ENCODE data around the gene POPDC3. TPM values are rescaled to one million over a fixed set of nuclear protein-coding genes. Genes with fewer than 3 reads are reported as not detected.

Gene POPDC3
- total RNA-seq, 4 donors from 2014 or later = not detected

DNA sequence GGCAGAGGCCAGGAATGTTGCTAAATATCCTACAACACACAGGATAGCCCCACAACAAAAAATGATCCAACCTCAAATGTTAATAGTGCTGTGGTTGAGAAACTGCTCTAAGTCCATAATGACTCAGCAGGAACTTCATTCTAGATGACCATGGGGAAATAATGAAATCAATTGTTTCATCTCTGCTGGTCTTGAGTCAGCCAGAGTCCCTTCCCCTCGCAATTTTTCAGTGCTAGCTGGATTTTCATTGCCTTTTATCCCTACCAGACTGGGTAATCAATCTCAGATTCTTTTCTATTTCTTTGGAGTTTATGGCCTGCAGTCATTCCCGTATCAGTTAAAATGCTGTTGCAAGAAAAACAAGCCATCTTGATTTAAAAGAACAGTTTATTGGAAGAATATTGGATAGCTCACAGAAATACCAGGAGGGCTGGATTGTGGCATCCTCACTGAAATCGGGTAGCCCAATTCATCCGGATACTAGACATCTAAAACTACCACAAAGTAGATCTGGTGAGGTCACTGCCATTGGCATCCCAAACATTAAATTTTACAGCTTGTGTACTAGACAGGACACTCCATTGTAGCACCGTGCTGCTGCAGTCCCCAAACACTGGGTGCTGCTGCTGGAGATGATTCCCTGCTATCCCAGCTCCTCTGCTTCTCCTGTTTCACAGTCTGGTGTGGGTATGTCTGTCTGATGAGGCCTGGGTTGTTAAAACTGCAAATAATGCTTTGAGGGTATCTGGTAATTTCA is 30.3 kb upstream of the POPDC3 start:
- TF ChIP-seq CTCF (IDR thresholded peaks at IDR 0.05) (no peak), POLR2A (IDR thresholded peaks at IDR 0.05) (no peak)
- 63 to 72% methylated on average over 5 of the region's 5 CpGs for WGBS, 2 donors
- intact Hi-C loops (cut with DNase I; ENCODE audit: low total_unique reads) = no loop called here
- DNase-seq (ENCODE audit: low spot score in 2 of 2) = no peak
- no peak overlapping the region for H3K4me3 ChIP-seq (ENCODE audit: low read depth, poor library complexity, severe bottlenecking)

DNA sequence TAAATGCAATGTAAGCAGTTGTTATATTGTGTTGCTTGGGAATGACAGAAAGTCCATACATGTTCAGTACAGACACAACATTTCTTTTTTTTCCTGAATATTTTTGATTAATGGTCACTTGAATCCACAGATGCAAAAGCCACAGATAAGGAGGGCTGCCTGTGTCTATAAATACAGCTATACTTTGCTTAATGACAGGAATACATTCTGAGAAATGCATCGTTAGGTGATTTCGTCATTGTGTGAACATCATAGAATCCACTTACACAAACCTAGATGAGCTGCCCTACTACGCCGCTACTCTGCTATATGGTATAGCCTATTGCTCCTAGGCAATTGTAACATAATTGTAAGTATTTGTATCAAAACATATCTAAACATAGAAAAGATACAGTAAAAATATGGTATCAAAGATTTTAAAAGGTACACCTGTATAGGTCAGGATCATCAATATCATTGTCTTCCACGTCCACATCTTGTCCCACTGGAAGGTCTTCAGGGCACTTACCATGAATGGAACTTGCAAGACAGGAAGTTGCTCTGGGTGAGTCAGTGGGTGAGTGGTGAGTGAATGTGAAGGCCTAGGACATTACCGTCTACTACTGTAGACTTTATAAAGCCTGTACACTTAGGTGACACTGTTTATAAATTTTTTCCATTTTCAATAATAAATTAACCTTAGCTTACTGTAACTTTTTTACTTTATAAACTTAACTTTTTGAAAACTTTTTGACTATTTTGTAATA is 27.9 kb upstream of the POPDC3 start:
- 91 to 95% methylated on average over 6 of the region's 6 CpGs for WGBS, 2 donors
- H3K4me3 ChIP-seq (ENCODE audit: low read depth, poor library complexity, severe bottlenecking) = no peak overlapping the region
- no peak for TF ChIP-seq CTCF (IDR thresholded peaks at IDR 0.05)
- no peak for DNase-seq (ENCODE audit: low spot score in 2 of 2)
- intact Hi-C loops (cut with DNase I; ENCODE audit: low total_unique reads) = no loop called here

DNA sequence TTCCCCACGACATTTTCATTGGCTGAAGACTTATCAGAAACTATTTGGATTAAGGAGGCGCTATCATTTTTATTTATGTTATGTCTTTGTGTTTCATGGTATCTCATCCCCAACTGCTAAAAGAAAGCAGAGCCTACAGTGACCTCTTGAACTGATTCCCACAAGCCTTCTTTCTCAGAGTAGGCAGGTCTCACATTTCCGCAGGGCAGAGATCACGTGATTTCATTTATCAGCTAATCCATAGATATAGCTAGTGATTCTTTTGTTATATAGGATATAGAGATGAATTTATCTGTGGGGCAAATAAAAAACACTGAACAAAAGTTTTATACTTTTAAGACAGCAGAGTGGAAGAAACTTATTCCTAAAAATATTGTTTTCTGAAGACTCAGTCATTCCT is 25.0 kb upstream of the POPDC3 start:
- no peak for DNase-seq (ENCODE audit: low spot score in 2 of 2)
- intact Hi-C loops (cut with DNase I; ENCODE audit: low total_unique reads) = no loop called here
- TF ChIP-seq CTCF (IDR thresholded peaks at IDR 0.05) (no peak), POLR2A (IDR thresholded peaks at IDR 0.05) (no peak)
- WGBS, 2 donors = 35 to 37% methylated on average over 4 of the region's 4 CpGs
- H3K4me3 ChIP-seq (ENCODE audit: low read depth, poor library complexity, severe bottlenecking) = no peak overlapping the region

DNA sequence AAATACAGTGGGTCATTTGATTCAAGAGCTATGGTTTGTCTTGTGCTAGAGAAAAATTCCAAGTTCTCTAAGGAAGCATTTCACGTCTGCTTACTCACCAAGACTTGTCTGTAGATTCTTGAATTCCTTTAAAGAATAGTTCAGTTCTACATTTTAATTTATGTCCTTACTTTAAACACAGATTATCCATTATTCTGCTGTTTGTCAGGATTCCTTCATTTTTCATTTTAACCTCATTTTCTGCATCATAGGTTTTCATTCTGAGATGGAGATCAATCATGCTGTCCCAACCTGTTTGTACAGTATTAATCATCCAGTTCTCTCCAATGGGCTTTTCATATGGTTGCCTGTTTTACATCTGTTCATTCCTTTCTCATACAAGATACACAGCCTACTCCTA is 24.5 kb upstream of the POPDC3 start:
- TF ChIP-seq POLR2A (IDR thresholded peaks at IDR 0.05) (no peak), CTCF (IDR thresholded peaks at IDR 0.05) (no peak)
- intact Hi-C loops (cut with DNase I; ENCODE audit: low total_unique reads) = no loop called here
- 59 to 65% methylated on average over 1 of the region's 1 CpG for WGBS, 2 donors
- H3K4me3 ChIP-seq (ENCODE audit: low read depth, poor library complexity, severe bottlenecking) = no peak overlapping the region
- no peak for DNase-seq (ENCODE audit: low spot score in 2 of 2)

DNA sequence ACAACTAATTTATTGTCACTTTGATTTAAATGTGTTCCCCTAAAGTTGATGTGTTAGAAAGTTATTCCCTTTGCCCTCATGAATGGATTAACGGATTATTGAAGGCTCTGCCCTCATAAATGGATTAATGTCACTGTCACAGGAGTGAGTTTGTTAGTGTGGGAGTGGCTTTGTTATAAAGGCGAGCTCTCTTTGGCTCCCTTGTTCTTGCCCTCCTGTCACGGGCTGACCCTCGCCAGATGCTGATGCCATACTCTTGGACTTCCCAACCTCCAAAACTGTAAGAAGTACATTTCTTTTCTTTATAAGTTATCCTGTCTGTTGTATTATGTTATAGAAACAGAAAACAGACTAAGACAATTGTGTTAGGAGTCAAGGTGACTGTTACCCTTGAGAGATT is 22.7 kb upstream of the POPDC3 start:
- intact Hi-C loops (cut with DNase I; ENCODE audit: low total_unique reads) = no loop called here
- DNase-seq (ENCODE audit: low spot score in 2 of 2) = no peak
- 74 to 85% methylated on average over 4 of the region's 4 CpGs for WGBS, 2 donors
- no peak for TF ChIP-seq CTCF (IDR thresholded peaks at IDR 0.05)
- no peak for TF ChIP-seq POLR2A (IDR thresholded peaks at IDR 0.05)
- H3K4me3 ChIP-seq (ENCODE audit: low read depth, poor library complexity, severe bottlenecking) = no peak overlapping the region

Data from lower leg skin (tissue), 4 donors.